Measurements from ENCODE around the gene IRF2BP2.

The IRF2BP2 gene

DNA sequence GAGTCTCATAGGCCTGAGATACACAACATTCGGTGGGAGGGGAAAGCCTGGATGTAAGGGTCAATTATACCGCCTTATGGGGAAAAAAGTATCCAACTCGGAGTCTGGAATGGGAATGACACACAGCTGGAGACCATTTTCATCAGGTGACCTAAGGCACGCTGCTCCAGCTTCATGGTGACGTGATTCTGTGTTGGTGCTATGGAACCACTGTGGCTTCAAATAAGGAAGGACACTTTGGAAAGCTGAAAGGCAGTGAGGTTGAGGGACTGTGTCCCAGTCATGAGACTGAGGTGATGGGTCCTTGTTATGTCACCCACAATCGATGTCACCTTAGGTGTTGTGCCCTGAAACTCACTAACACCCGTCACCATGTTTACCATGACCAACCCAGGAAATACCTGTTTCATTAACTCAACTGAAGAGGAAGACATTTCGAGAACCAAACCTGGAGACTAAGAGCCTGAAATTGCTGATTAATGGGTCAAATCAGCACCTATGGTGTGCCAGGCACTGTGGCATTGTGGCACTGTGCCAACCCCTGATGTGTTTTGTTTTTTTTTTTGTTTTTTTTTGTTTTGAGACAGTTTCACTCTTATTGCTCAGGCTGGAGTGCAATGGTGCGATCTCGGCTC lies 54.5 kb downstream of the IRF2BP2 start:
- no peak for DNase-seq

GRCh38 chr1:234554698-234555311 lies 55.2 kb downstream of the IRF2BP2 start:
- DNase-seq = no peak
